Measurements from ENCODE around the gene GCC1.

GCC1 gene

GRCh38 chr7:127536741-127537140 is 48.7 kb downstream of the GCC1 start:
- no peaks in the 10 kb centered on the region for H3K36me3 Mint-ChIP-seq (ENCODE audit: low read depth)
- H3K27ac Mint-ChIP-seq, result no peak overlapping the region
- peaks cover 35% of the 10 kb centered on the region for H3K27me3 Mint-ChIP-seq (ENCODE audit: low read depth)
- H3K9me3 Mint-ChIP-seq, result peaks cover 3% of the 10 kb centered on the region
- H3K4me3 Mint-ChIP-seq, result no peak overlapping the region
- H3K4me1 Mint-ChIP-seq (ENCODE audit: low read depth), result no peaks in the 10 kb centered on the region

DNA sequence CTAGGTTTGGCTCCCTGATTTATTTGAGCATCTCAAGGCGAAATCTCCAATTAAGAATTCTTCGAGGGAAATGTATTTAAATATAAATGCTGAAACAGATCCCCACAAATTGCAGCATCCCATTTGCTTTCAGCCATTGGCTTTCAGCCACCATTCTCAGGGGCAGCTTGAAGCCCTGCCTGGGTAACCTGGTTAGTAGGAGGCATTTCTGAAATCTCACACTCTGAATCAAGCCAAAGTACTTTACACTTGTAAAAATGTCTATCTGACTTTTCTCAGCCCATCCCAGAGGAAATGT is 49.1 kb downstream of the GCC1 start:
- H3K36me3 Mint-ChIP-seq (ENCODE audit: low read depth), result no peaks in the 10 kb centered on the region
- peaks cover 33% of the 10 kb centered on the region for H3K27me3 Mint-ChIP-seq (ENCODE audit: low read depth)
- peaks cover 3% of the 10 kb centered on the region for H3K9me3 Mint-ChIP-seq
- H3K27ac Mint-ChIP-seq, result no peak overlapping the region
- no peaks in the 10 kb centered on the region for H3K4me1 Mint-ChIP-seq (ENCODE audit: low read depth)
- no peak overlapping the region for H3K4me3 Mint-ChIP-seq

DNA sequence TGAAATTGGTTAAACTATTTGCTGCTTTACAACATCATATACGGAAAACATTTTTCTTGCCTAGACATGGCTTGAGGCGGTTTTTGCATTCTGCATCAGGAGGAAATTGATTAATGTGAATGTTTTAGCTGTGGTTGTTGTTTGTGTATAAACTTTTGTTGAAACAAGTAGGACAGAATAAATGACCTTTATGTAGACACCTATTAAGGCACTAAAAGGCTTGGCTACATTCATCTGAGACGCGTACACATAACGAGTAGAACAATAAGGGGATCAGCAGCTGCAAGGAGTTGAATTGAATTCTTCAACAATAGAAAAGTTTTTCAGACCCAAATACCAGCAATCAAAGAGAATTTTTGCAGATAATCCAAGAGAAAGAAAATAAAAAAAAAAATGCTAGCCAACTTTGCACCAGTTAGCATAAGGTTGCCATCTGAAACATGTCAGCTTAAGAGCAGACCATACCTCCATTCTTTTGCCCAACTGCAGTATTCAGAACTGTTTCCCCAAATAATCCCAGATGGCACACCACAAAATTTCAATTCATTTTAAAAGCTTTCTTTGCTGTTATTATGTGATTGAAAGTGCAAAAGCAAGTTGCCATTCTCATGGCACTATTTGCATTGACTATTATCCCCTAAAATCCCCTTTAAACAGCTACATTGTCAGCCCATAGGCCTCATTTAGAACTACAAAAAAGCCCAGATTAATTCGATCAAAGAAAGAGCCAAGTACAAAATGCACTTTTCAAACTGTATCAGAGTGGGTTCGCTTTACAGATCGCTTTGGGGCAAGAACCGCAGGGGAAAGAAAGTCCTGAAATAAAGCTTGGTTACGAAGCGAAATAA is 49.6 kb downstream of the GCC1 start:
- Mint-ChIP-seq H3K9me3 (peaks cover 3% of the 10 kb centered on the region), H3K36me3 (ENCODE audit: low read depth) (no peaks in the 10 kb centered on the region), H3K4me3 (no peak overlapping the region), H3K4me1 (ENCODE audit: low read depth) (no peaks in the 10 kb centered on the region), H3K27ac (no peak overlapping the region), H3K27me3 (ENCODE audit: low read depth) (peaks cover 37% of the 10 kb centered on the region)

GRCh38 chr7:127534636-127535035 is 50.8 kb downstream of the GCC1 start:
- Mint-ChIP-seq H3K4me3 (no peak overlapping the region), H3K9me3 (no peaks in the 10 kb centered on the region), H3K27me3 (ENCODE audit: low read depth) (peaks cover 40% of the 10 kb centered on the region), H3K27ac (no peak overlapping the region), H3K4me1 (ENCODE audit: low read depth) (no peaks in the 10 kb centered on the region), H3K36me3 (ENCODE audit: low read depth) (no peaks in the 10 kb centered on the region)

GRCh38 chr7:127532736-127533135 is 52.7 kb downstream of the GCC1 start:
- Mint-ChIP-seq H3K4me3 (no peak overlapping the region), H3K4me1 (ENCODE audit: low read depth) (no peaks in the 10 kb centered on the region), H3K36me3 (ENCODE audit: low read depth) (no peaks in the 10 kb centered on the region), H3K27me3 (ENCODE audit: low read depth) (peaks cover 50% of the 10 kb centered on the region), H3K27ac (no peak overlapping the region), H3K9me3 (no peaks in the 10 kb centered on the region)

- peaks cover 44% of the 10 kb centered on the region for H3K27me3 Mint-ChIP-seq (ENCODE audit: low read depth)
- no peaks in the 10 kb centered on the region for H3K4me1 Mint-ChIP-seq (ENCODE audit: low read depth)
- H3K36me3 Mint-ChIP-seq (ENCODE audit: low read depth), result no peaks in the 10 kb centered on the region
- no peaks in the 10 kb centered on the region for H3K9me3 Mint-ChIP-seq
- no peak overlapping the region for H3K4me3 Mint-ChIP-seq
- no peak overlapping the region for H3K27ac Mint-ChIP-seq
Measured at GRCh38 chr7:127532151-127532550, 53.2 kb downstream of the GCC1 start.

Data from T-helper 1 cell treated with Interleukin-12 subunit alpha and Interleukin-12 subunit beta and Interleukin-4 antibody, amounts not matched to agents 30 μg/mL and 1 μg/mL, for 36 hours (primary cell).